Activated T-cell treated with anti-CD3 and anti-CD28 coated beads for 1 hour (primary cell): ENCODE data around the gene CCDC183.
"Not testable (repeated sequence)": the region's sequence is repeated elsewhere in the genome, so short reads cannot be mapped to it uniquely, and the experiment has no call there.

Experiments used
- DNase-seq: peaks from one replicate; pipeline ENCODE4 v3.0.0-alpha.2; 2020; ENCODE audit warnings: low read depth

The CCDC183 gene

DNA sequence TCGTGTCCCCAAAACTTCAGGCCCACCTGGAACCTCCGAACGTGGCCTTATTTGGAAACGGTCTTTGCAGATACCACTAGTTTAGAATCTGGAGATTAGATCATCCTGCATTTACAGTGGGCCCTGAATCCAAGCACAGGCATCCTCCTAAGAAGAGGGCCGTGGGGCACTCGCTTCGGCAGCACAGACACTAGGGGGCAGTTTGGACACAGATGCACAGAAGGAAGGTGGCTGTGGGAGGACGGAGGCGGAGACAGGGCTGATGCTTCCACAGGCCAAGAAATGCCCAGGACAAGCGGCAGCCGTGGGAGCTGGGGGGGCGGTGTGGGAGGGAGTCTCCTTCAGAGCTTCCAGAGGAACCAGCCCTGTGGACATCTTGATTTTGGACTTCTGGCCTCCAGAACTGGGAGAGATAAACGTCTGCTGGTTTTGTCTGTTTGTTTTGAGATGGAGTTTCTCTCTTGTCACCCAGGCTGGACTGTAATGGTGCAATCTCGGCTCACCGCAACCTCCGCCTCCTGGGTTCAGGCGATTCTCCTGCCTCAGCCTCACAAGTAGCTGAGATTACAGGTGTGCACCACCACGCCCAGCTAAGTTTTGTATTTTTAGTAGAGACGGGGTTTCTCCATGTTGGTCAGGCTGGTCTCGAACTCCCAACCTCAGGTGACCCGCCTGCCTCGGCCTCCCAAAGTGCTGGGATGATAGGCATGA, 35.1 kb upstream of the CCDC183 start:
- DNase-seq: not testable (repeated sequence)

DNA sequence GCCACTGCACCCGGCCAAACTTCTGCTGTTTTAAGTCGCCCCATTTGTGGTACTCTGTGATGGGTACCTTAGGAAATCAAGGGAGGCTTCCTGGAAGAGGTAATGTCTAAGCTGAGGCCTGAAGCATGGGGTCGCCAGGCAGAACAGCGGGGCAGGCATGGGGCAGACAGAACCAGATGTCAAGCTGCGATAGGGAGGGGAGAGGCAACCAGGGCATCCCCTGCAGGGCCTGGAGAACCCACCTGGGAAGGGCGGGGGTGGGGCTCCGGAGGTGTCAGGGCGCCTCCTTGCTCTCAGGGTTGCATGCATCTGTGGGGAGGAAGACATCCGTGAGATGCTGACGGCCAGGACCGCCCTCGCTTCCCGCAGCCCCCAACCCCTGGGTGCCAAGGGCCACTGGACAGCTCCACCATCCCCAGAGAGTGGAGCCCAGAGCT, 34.6 kb upstream of the CCDC183 start:
- no peak for DNase-seq

DNA sequence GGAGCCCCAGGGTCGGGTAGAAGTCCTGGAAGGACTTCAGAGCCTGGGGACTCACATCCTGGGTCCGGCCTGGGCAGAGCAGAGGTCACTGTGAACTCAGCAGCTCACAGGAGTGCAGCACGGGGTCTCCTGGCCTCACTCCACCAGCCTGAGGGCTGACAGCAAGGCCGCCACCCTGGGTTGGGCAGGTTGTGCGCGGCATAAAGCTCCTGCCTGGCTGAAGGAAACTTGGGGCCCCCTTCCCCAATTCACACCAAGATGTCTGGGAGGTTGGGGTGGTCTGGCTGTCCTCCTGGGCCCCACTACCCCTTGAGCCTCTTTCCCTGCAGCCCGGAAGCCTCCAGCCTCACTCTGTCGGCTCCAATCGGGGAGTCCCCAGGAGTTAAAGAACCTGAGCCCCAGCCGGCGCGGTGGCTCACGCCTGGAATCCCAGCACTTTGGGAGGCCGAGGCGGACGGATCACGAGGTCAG, 33.9 kb upstream of the CCDC183 start:
- no peak for DNase-seq

DNA sequence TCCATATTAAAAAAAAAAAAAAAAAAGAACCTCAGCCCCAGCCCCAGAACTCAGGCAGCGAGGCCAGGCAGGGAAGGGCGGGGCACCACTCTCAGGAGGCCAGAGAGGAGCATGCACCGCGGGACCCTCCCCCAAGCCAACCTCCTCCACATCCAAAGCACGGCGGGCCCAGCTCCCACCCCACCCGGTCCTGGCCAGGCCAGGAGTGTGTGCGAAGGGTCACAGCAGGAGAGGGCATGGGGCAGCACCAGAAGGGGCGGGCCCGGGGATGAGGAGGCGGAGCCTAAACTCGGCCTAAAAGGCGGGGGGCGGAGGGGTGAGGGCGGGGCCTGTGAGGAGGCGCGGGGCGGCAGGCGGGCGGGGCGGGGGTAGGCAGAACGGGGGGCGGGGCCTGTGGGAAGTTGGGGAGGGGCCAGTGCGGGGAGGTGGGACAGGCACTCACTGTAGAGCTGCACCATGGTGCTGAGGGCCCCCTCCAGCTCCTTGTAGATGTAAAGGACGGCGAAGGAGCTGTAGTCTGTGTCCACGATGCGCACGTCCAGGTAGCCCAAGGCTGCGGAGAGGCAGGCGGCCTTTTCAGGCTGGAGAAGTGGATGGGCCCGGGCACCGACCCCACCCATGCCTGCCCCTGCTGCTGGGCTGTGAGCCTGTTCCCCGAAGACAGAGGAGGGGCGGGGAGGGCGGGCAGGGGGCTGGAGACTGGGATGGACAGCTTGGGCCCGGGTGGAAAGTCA, 33.1 kb upstream of the CCDC183 start:
- no peak for DNase-seq

DNA sequence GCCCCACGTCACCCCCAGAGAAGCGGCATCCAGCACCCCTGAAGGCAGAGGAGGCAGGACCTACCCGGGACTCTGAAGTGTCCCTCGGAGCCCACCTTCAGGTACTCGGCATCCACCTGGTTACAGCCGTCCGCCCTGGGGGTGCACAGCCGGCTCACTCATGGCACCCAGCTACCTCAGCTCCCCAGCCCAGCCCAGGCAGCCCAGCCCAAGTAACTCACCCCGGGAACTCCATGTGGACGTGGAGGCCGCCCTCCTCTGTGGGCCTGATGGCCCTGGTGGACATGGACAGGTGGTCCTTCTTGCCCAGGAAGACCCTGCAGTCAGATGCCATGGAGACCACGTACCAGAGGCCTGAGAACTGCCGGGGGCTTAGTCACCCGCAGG, 32.5 kb upstream of the CCDC183 start:
- DNase-seq: no peak

DNA sequence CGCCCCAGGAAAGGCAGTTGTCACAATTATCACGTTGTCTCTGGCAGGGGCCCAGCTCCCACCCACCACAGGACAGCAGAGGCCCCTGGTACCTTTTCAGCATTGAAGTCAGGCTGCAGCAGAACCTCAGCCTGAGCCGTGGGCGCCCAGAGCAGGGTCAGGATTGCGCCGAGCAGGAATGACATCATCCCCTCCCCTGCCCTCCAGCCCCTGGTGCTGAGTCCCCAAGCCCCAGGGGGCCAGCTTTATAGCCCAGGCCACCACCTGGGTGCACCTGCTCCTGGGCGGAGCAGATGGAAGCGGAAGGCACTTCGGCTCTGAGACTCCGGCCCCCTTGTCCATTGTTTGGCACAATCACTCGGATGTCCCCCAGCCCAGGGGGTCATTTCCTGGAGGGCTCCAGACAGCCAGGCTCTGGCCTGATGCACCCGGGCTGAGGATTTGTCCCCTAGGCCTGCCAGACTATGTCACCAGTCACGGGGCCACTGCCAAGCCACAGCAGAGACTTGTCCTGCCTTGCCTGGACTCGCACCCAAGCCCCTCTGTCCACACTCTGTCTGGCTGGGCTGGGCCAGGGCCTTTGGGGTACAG, 31.7 kb upstream of the CCDC183 start, which contains the start of gene LCN15:
Gene LCN15 (minus strand): TSS at position 218 of the 591 bp plus-strand sequence. CDS start 30 bp downstream, at position 188.
- DNase-seq: no peak

DNA sequence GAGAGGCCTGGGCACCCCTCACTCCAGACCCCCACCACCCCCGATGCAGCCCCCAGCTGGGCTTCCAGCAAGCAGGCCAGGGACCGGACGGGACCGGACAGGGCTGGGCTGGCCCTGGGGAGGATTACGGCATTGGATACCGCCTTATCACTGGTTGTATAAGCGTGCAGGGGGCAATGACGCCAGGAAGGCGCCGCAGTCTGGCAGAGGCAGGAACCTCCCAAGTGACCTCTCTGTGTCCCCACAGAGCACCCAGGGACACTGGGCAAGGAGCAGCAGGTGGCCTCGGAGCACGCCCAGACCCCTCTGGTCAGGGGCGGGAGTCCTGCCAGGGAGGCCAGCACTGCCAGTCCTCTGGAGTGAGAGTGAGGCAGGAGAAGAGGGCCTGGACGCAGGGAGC, 31.1 kb upstream of the CCDC183 start:
- no peak for DNase-seq

DNA sequence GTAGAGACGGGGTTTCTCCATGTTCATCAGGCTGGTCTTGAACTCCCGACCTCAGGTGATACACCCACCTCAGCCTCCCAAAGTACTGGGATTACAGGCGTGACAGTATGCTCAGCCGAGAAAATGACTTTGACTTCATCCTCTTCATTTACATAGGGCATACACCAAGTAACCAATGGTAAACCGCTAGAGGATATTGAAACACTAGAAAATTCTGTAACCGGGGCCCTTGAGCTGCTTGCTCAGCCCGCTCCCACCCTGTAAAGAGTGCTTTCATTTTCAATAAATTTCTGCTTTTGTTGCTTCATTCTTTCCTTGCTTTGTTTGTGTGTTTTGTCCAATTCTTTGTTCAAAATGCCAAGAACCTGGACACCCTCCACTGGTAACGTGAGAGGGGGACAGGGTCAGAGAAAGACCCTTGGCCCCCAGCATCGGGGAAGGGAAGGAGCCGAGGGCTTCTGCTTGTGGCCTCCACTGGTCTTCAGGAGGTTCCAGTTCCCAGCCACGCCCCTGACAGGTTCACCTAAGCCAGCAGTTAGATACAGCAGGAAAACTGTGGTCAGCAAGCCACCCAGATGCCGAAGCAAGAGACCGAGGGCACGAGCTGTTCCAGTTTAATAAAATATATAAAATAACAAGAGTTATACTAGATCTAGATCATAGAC, 30.3 kb upstream of the CCDC183 start:
- DNase-seq: not testable (repeated sequence)

DNA sequence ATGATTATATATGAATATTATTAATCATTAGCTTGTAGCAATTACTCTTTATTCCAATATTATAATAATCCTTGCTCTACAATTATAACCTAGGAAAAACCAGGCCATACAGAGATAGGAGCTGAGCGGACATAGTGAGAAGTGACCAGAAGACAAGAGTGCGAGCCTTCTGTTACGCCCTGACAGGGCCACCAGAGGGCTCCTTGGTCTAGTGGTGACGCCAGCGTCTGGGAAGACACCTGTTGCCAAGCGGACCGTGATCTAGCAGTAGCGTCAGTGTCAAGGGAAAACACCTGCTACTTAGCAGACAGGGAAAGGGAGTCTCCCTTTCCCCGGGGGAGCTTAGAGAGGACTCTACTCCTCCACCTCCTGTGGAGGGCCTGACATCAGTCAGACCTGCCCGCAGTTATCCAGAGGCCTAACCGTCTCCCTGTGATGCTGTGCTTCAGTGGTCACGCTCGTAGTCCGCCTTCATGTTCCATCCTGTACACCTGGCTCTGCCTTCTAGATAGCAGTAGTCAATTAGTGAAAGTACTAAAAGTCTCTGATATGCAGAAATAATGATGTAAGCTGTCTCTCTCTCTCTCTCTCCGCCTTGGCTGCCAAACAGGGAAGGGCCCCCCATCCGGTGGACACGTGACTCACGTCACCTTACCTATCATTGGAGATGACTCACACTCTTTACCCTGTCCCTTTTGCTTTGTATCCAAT, 29.6 kb upstream of the CCDC183 start:
- DNase-seq: not testable (repeated sequence)

DNA sequence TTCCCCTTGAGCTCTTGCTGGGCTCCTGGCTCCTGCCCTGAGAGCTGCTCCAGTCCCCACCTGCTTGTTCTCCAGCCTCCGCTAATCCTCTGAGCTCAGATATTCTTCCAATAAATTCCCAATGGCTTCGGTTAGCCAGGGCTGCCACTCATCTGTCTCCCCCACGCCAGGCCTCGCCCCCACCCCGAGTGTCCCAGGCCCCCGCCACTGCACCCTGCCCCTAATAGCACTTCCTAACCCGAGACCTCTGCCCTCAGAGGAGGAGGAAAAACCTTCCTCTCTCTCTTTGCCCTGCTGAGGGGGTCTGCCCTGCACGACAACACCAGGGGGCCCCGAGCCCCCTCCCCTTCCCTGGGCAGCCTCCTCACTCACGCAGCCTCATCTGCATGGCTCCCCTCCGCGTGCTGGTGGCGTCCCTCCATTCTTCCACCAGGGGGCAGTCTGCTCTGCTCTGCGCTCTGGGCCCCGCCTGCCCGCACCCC, 26.4 kb upstream of the CCDC183 start:
- DNase-seq: peak; percentile 25

DNA sequence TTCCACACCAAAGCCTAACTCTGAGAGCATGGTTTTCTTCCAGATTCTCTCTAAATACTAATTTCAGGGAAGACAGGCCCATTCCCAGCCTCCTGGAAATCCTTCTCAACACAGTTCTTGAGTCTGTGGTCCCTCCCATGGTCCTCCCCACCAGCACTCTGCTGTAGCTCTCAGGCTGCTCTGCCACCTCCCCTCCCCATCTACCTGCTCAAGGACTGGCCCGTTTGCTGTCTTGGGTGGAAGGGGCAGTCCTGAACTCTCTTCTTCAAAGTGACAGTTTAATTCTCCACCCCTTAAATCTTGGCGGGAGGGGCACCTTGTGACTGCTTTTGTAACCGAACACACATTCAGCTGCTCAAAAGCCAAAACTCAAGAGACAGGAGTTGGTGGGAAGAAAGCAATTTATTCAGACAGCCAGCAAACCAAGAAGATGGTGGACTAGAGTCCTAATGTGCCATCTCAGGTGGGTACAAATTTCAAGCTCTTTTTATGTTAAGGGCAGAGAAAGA, 24.2 kb upstream of the CCDC183 start:
- no peak for DNase-seq

DNA sequence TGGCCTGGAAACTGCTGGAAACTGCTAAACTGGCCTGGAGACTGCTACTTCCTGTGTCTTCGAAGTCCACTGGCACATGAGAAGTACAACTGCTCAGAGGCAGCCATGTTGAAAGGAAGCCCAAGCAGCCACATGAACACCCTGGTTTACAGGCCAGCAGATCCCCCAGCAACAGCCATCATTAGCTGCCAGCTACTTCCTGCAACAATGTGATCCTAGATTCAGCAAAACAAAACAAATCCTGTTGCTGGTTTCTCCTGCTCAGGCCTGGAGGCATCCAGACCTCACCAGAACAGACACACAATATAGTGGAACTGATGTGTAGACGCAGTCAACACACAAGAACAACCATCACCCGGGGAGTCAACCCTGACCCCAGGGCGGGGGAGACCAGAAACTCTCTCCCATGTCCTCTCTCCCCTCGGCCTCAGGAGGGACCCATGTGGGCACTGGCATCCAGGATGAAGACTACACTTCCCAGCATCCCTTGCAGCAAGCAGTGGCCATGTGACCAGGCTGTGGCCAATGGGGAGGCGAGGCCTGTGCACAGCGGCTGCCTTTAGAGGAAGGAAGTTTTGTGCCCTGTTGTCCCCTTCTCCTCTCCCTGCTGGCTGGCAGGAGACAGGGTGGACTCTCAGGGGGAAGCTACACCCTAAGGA, 22.6 kb upstream of the CCDC183 start:
- DNase-seq: no peak

DNA sequence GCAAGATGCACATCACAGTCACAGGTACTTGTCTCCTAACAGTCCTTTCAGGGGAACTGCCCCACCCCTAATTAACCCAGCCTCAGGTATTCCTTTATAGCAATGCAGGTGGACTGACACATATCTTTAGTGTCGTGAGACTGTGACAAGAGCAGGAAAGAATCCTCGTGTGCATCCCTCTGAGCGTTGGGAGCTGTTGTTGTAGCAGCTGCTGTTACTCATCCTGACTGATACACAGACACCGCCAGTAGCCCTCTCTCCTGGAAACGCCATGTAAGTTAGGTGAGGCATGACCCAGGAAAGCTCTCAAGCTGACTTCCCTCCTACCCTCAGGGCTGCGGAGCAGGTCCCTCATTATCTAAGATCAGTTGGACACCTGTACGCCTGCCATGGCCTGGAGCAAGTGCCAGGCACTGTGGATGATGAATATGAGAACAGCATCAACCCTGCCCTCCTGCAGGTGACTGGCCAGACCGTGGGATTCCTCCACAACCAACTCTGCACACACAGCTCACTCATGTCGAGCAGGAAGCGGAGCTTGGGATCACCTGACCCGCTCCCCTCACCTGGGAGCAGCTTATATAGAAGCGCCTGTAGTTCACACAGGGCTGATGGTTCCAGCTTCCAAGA, 21.6 kb upstream of the CCDC183 start:
- no peak for DNase-seq

DNA sequence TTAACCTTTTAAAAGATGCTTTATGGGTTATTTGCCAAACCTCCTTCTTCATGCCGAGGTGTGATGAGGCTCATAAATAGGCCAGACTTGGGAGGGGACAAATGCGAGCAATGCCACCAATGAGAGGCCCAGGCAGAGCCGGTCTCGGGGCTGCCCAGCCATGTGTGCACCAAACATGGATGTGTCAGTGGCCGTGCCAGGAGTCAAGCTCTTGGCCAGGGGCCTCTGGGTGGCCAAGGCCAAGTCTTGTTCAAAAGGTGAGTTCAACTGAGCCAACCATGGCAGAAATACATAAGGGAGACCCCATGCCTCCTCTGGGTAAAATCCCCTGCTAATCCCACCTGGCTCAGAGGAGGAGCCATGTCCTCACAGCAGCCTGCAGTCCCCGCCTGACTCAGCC, 20.9 kb upstream of the CCDC183 start:
- no peak for DNase-seq

DNA sequence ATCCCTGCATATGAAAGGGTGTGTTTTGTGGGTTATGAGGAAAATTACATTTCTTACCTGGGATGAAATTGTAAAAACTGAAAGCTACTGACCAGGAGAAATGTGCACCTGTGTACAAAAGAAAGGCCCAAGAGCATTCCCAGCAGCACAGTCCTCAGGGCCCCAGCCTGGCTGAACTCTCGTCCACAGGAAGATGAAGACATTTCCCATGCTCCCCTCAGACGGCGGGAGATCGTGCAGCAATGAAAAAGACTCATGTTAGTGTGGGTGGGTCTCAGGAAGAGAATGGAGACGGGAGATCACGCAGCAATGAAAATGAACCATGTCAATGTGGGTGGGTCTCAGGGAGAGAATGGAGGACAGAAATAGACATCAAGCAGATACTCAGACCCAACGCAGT, 19.2 kb upstream of the CCDC183 start:
- DNase-seq: no peak

DNA sequence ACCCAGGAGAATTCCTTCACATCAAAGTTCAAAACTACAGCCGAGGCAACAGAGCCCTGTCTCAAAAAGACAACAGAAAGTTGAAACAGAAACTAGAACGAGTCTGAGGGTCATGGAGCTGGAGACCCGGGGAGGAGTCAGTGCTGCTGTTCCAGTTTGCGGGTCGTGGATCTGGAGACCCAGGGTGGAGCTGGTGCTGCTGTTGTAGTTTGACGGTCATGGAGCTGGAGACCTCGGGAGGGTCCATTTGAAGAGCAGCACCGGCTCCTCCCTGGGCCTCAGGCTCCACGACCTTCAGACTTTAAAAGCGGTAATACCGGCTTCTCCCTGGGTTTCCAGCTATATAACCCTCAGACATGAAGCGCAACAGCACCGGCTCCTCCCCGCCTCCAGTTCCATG, 18.8 kb upstream of the CCDC183 start:
- DNase-seq: no peak

DNA sequence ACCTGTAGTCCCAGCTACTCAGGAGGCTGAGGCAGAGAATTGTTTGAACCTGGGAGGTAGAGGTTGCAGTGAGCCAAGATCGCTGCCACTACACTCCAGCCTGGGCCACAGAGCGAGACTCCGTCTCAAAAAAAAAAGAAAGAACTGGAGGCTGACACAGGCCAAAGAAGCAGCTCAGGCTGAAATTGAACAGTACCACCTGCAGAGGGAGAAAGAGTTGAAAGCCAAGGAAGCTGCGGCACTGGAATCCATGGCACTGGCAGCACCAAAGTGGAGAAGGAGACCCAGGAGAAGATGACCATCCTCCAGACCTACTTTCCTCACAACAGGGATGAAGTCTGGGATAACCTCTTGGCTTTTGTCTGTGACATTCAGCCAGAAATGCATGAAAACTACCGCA, 16.3 kb upstream of the CCDC183 start:
- DNase-seq: no peak

DNA sequence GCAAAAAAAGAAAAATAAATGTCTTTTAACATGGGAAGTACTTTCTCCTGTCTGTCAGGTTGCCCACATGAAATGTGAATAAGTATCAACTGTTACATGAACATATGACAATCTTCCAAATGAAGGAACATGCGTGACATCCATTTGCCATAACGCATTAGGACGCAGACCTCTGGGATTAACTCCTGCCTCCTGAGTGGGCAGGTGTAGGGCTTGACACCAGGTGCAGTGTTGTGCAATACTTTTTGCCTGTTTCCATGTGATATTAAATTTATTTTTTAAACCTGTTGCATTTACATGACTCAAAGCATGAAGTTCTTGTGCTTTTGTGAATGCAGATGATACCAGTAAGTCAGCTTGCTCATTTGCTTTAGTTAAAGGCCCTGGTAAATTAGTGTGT, 13.7 kb upstream of the CCDC183 start:
- no peak for DNase-seq

DNA sequence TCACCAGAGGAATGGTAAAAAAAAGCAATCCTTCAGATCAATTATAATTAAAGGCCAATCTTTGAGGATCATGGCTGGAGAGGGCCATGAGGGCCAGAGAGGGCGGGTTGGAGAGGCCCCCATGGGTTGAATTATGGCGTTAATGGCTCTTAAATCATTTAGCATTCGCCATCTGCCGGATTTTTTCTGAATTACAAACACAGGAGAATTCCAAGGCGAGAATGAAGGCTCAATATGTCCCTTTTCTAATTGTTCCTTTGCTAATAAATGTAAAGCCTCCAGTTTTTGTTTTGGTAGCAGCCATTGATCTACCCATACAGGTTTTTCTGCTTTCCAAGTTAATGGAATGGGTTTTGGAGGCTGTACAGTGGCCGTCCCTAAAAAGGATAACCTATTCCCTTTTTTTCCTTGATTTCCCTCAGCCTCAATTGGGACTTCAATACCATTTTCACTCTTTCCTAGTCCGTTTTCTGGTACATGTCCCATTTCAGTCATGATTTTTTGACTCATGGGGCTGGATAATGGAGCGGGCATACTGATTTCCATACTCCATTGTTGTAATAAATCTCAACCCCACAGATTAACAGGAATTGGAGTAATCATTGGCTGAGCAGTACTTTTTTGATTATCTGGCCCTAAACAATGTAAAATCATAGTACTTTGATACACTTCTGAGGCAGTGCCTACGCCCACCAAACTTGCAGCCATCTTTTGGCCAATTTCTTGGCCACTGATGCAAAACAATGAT, 11.7 kb upstream of the CCDC183 start:
- DNase-seq: no peak

DNA sequence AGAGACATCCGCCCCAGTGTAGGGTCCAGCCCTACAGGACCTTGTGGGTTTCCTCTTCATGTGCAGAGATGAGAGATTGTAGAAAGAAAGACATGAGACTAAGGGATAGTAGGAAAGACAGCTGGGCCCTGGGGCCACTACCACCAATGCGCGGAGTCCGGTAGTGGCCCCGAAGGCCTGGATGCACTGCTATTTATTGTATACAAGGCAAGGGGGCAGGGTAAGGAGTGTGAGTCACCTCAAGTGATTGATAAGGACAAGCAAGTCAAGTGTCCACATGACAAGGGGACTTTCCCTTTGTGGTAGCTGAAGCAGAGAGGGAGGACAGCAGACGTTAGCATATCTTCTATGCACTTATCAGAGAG, 11.2 kb upstream of the CCDC183 start:
- no peak for DNase-seq
